ENCODE measurements around the gene EYS.

DNA sequence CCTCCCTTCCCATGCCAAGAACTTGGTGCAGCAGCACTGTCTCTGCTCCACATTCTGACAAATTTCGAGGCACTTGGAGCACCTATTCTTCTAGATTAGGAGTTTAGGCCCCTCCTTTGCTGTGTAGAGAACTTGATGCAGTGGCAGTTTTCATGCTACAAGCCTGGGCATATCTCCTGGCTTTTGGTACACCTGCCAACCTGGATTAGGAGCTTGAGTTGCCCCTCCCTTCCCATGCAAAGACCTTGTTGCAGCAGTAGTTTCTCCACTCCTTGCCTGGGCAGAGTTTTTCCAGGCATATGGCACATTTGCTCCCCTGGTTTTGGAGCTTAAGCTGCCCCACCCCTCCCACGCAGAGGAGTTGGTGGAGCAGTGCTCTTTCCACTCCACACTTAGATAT lies 956.1 kb downstream of the EYS start:
- TF ChIP-seq SIN3A (IDR thresholded peaks at IDR 0.05; ENCODE audit: borderline replicate concordance, insufficient read depth, low read length) (no peak), POLR2AphosphoS5 (IDR thresholded peaks at IDR 0.05; ENCODE audit: low read depth, low read length) (no peak), TAF1 (IDR thresholded peaks at IDR 0.05; ENCODE audit: borderline replicate concordance, insufficient read depth, low read length) (no peak)
